Fibroblast of mammary gland (primary cell): Measurements from ENCODE around the gene ADRM1.

ENCODE experiments used
- DNase-seq: peaks from one replicate; pipeline ENCODE4 v3.0.0-alpha.2; 2010; ENCODE audit warnings: low read depth
- H3K4me3 ChIP-seq: 2 replicates; pipeline ENCODE4 v1.5.1; 2011; ENCODE audit warnings: low read depth, mild to moderate bottlenecking, low read length, moderate library complexity; ENCODE audit not compliant: control insufficient read depth
- CTCF ChIP-seq: conservative IDR thresholded peaks from 2 replicates; pipeline ENCODE4 v1.5.1; 2011; ENCODE audit warnings: low read depth, low read length, inconsistent platforms; ENCODE audit not compliant: control insufficient read depth, insufficient read depth

The ADRM1 gene

GRCh38 chr20:62336329-62336728 lies 33.5 kb downstream of the ADRM1 start:
- no peak overlapping the region for H3K4me3 ChIP-seq
- TF ChIP-seq CTCF = no peak
- DNase-seq = no peak

GRCh38 chr20:62336775-62337557 lies 34.2 kb downstream of the ADRM1 start:
- no peak for TF ChIP-seq CTCF
- no peak overlapping the region for H3K4me3 ChIP-seq
- DNase-seq = no peak

- no peak for TF ChIP-seq CTCF
- H3K4me3 ChIP-seq = no peak overlapping the region
- DNase-seq = no peak
These were observed 34.9 kb downstream of the ADRM1 start for GRCh38 chr20:62337558-62338293.

- DNase-seq = no peak
- TF ChIP-seq CTCF = no peak
- no peak overlapping the region for H3K4me3 ChIP-seq
These were observed 35.5 kb downstream of the ADRM1 start for GRCh38 chr20:62338294-62338620.

GRCh38 chr20:62339647-62340062 lies 36.9 kb downstream of the ADRM1 start:
- no peak for DNase-seq
- TF ChIP-seq CTCF = no peak
- H3K4me3 ChIP-seq = no peak overlapping the region

- H3K4me3 ChIP-seq = no peak overlapping the region
- TF ChIP-seq CTCF = no peak
- DNase-seq = no peak
These were observed 40.1 kb downstream of the ADRM1 start for GRCh38 chr20:62342910-62343309.
